HCT116 (cell line): ENCODE data around the gene FALEC. TPM values are rescaled to one million over a fixed set of nuclear protein-coding genes. Genes with fewer than 3 reads are reported as not detected.
"Not testable (repeated sequence)": the region's sequence is repeated elsewhere in the genome, so short reads cannot be mapped to it uniquely, and the experiment has no call there.

ENCODE experiments used
- ATAC-seq: fragments of 200-7000 bp; cut with Tn5 transposase; 2 replicates; pipeline ENCODE4 v1.9.1; 2020; ENCODE audit warnings: mild to moderate bottlenecking, moderate library complexity
- BruUV-seq: library from RNA; stranded (reverse); fragments of 400-500 nt; replicated peaks from 2 replicates; lab custom pipeline; 2021; lab: Mats Ljungman, UMichigan
- CTCF ChIA-PET: fragments of 300-600 bp; sonication (Branson Sonifier 250); formaldehyde crosslinking; loops from one replicate; lab custom pipeline; 2021; ENCODE audit warnings: antibody characterized with exemption; lab: Charles Lee
- POLR2A ChIA-PET: fragments of 300-600, 350-600 bp; sonication (Branson Sonifier 250); formaldehyde crosslinking; loops from one replicate; lab custom pipeline; 2021; ENCODE audit warnings: antibody characterized with exemption; lab: Charles Lee
- RAD21 ChIA-PET, 2 experiments: fragments of 300-600 bp; sonication (Branson Sonifier 250); formaldehyde crosslinking; loops; one replicate each; lab custom pipeline; 2023; ENCODE audit warnings: low total read pairs in 2 of 2; ENCODE audit not compliant: uncharacterized antibody in 2 of 2, unreplicated experiment in 2 of 2, low non-redundant PET in 1 of 2; lab: Charles Lee
- DNase-seq: peaks from one replicate; pipeline ENCODE4 v3.0.0-alpha.2; 2010; ENCODE audit warnings: low read depth, low spot score
- H2AFZ ChIP-seq: fragments of 200-600 bp; shearing (Covaris generic), sonication (generic); 2 replicates; pipeline ENCODE4 v1.6.1; 2017; ENCODE audit warnings: low read depth, mixed run types, mixed read lengths, antibody characterized with exemption, low read length; ENCODE audit not compliant: poor library complexity, severe bottlenecking
- H3K27ac ChIP-seq: 2 replicates; pipeline ENCODE4 v1.5.1; 2012; ENCODE audit warnings: low read depth, low read length
- H3K27me3 ChIP-seq: fragments of 200-600 bp; sonication (generic); 2 replicates; pipeline ENCODE4 v1.6.1; 2016; ENCODE audit warnings: mixed run types, low read length, mixed read lengths; ENCODE audit not compliant: insufficient read depth
- H3K36me3 ChIP-seq, 2 experiments: fragments of 200-500 bp in 1 of 2; fragments of 200-600 bp in 1 of 2; sonication (Bioruptor generic) in 1 of 2; sonication (generic) in 1 of 2; 2 replicates each; pipeline versions ENCODE4 v1.5.1 to v1.6.1; 2014 to 2016; ENCODE audit warnings: low read length in 2 of 2, inconsistent platforms in 1 of 2, mixed read lengths in 1 of 2, mixed run types in 1 of 2; ENCODE audit not compliant: insufficient read depth in 2 of 2, control insufficient read depth in 1 of 2
- H3K4me1 ChIP-seq, 2 experiments: fragments of 200-600 bp in 1 of 2; sonication (generic) in 1 of 2; 2 replicates each; pipeline versions ENCODE4 v1.5.1 to v1.6.1; 2012 to 2017; ENCODE audit warnings: low read length in 2 of 2, inconsistent platforms in 1 of 2, mild to moderate bottlenecking in 1 of 2, mixed read lengths in 1 of 2, mixed run types in 1 of 2, moderate library complexity in 1 of 2; ENCODE audit not compliant: insufficient read depth in 2 of 2, control insufficient read depth in 1 of 2
- H3K4me2 ChIP-seq: fragments of 200-600 bp; sonication (generic); 2 replicates; pipeline ENCODE4 v1.6.1; 2017; ENCODE audit warnings: mixed run types, low read length, mixed read lengths
- H3K4me3 ChIP-seq, 2 experiments: fragments of 200-600 bp in 1 of 2; sonication (generic) in 1 of 2; replicated peaks in 1 of 2; 2 replicates each; pipeline ENCODE4 v1.5.1; 2011 to 2016; ENCODE audit warnings: low read length in 2 of 2, control low read depth in 1 of 2, low read depth in 1 of 2, mild to moderate bottlenecking in 1 of 2, mixed read lengths in 1 of 2, mixed run types in 1 of 2
- H3K79me2 ChIP-seq: fragments of 200-600 bp; sonication (generic); 2 replicates; pipeline ENCODE4 v1.6.1; 2017; ENCODE audit warnings: mild to moderate bottlenecking, mixed run types, low read length, moderate library complexity, mixed read lengths; ENCODE audit not compliant: insufficient read depth
- H3K9ac ChIP-seq: fragments of 200-600 bp; sonication (generic); 2 replicates; pipeline ENCODE4 v1.6.1; 2016; ENCODE audit warnings: low read length, mixed read lengths
- H3K9me2 ChIP-seq: fragments of 200-600 bp; sonication (generic), shearing (Covaris generic); 2 replicates; pipeline ENCODE4 v1.6.1; 2017; ENCODE audit warnings: mixed run types, mild to moderate bottlenecking, moderate library complexity; ENCODE audit not compliant: insufficient read depth
- H3K9me3 ChIP-seq, 2 experiments: fragments of 200-500 bp in 1 of 2; fragments of 200-600 bp in 1 of 2; sonication (Bioruptor generic) in 1 of 2; sonication (generic) in 1 of 2; 2 replicates each; pipeline ENCODE4 v1.6.1; 2014 to 2017; ENCODE audit warnings: low read length in 2 of 2, mixed read lengths in 2 of 2, inconsistent platforms in 1 of 2, low read depth in 1 of 2, mild to moderate bottlenecking in 1 of 2, mixed run types in 1 of 2, moderate library complexity in 1 of 2; ENCODE audit not compliant: control insufficient read depth in 1 of 2, insufficient read depth in 1 of 2
- H4K20me1 ChIP-seq: fragments of 200-600 bp; sonication (generic), shearing (Covaris generic); 2 replicates; pipeline ENCODE4 v1.6.1; 2017; ENCODE audit warnings: mixed run types, mild to moderate bottlenecking, moderate library complexity; ENCODE audit not compliant: insufficient read depth
- CTCF ChIP-seq, 3 experiments: fragments of 200-600 bp in 1 of 3; sonication (generic) in 1 of 3; IDR thresholded peaks in 2 of 3; conservative IDR thresholded peaks in 1 of 3; 2 replicates each; pipeline ENCODE4 v1.5.1; 2012 to 2017; ENCODE audit warnings: low read depth in 2 of 3, low read length in 2 of 3, antibody characterized with exemption in 1 of 3, borderline replicate concordance in 1 of 3, control low read depth in 1 of 3, mild to moderate bottlenecking in 1 of 3, mixed read lengths in 1 of 3, mixed run types in 1 of 3, moderate library complexity in 1 of 3; ENCODE audit not compliant: insufficient read depth in 1 of 3
- EGR1 ChIP-seq: IDR thresholded peaks from 2 replicates; pipeline ENCODE4 v1.6.1; 2012; ENCODE audit warnings: low read depth
- EZH2phosphoT487 ChIP-seq: fragments of 200-600 bp; IDR thresholded peaks from 2 replicates; pipeline ENCODE4 v1.6.1; 2018; ENCODE audit warnings: antibody characterized with exemption, borderline replicate concordance
- JUND ChIP-seq: IDR thresholded peaks from 2 replicates; pipeline ENCODE4 v1.6.1; 2012
- POLR2A ChIP-seq: IDR thresholded peaks from 2 replicates; pipeline ENCODE4 v1.7.0; 2011; ENCODE audit warnings: borderline replicate concordance; ENCODE audit not compliant: insufficient read depth, insufficient read length; ENCODE audit errors: extremely low read depth
- POLR2AphosphoS5 ChIP-seq: IDR thresholded peaks from 2 replicates; pipeline ENCODE4 v1.6.1; 2011; ENCODE audit warnings: mild to moderate bottlenecking, low read depth, low read length, moderate library complexity
- RAD21 ChIP-seq: IDR thresholded peaks from 2 replicates; pipeline ENCODE4 v1.6.1; 2012; ENCODE audit warnings: low read depth, mild to moderate bottlenecking
- ZFX ChIP-seq: fragments of 450-650 bp; IDR thresholded peaks from 2 replicates; pipeline ENCODE4 v1.6.1; 2017
- ZNF274 ChIP-seq: fragments of 200-500 bp; sonication (Bioruptor generic); IDR thresholded peaks from 2 replicates; pipeline ENCODE4 v1.6.1; 2014; ENCODE audit warnings: mild to moderate bottlenecking, low read depth, low read length, inconsistent platforms
- intact Hi-C: fragments of 100-400 bp; cut with micrococcal nuclease; formaldehyde crosslinking; loops from 2 replicates; pipeline ENCODE4 v1.10.0; 2022
- total RNA-seq: library from RNA; stranded (reverse); gene quantifications from one replicate; pipeline ENCODE4 v1.2.1, GENCODE V29; 2021; ENCODE audit not compliant: unreplicated experiment
- TF ChIP-seq, protein P1 (sequence below): IDR thresholded peaks from 2 replicates; pipeline ENCODE4 v1.6.1; 2011; ENCODE audit warnings: mild to moderate bottlenecking, low read length, moderate library complexity; ENCODE audit not compliant: insufficient replicate concordance; ENCODE audit errors: extremely low read depth

FALEC gene
- total RNA-seq, 1 experiment from 2014 or later, result 0.59 TPM

DNA sequence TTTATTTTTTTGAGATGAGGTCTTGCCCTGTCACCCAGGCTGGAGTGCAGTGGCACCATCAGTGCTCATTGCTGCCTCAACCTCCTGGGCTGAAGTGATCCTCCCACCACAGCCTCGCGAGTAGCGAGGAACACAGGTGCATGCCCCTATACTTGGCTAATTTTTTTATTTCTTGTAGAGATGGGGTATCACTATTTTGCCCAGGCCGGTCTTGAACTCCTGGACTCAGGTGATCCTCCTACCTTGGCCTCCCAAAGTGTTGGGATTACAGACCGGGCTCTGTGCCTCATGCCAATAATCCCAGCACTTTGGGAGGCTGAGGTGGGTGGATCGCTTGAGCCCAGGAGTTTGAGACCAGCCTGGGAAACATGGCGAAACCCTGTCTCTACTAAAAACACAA is 65.9 kb downstream of the FALEC start:
- H3K27ac ChIP-seq, H3K9me2 ChIP-seq, DNase-seq, H3K9me3 ChIP-seq, intact Hi-C loops, BruUV-seq, RAD21 ChIA-PET, CTCF ChIA-PET, H2AFZ ChIP-seq, H3K27me3 ChIP-seq, H3K9ac ChIP-seq, H3K4me2 ChIP-seq, ATAC-seq, H3K4me3 ChIP-seq: not testable (repeated sequence)
- H3K36me3 ChIP-seq, result peaks cover 13 to 25% of the 10 kb centered on the region in 2 experiments
- POLR2A ChIA-PET, result interaction anchor here (3.4 kb wide), 1 partner anchor 17 kb away, joined by 18 read pairs; no protein-coding TSS in a partner anchor
- H3K4me1 ChIP-seq, result peaks cover 14 to 28% of the 10 kb centered on the region in 2 experiments
- peaks cover 26% of the 10 kb centered on the region for H4K20me1 ChIP-seq
- peaks cover 40% of the 10 kb centered on the region for H3K79me2 ChIP-seq

- H3K27ac ChIP-seq, H3K9me3 ChIP-seq, BruUV-seq, H3K4me2 ChIP-seq, CTCF ChIA-PET, H2AFZ ChIP-seq, H3K27me3 ChIP-seq, DNase-seq, RAD21 ChIA-PET, H3K4me3 ChIP-seq, H3K9me2 ChIP-seq, ATAC-seq, intact Hi-C loops, H3K9ac ChIP-seq, POLR2A ChIA-PET: not testable (repeated sequence)
- peaks cover 8 to 20% of the 10 kb centered on the region in 2 experiments for H3K36me3 ChIP-seq
- peaks cover 35% of the 10 kb centered on the region for H3K79me2 ChIP-seq
- peaks cover 11 to 23% of the 10 kb centered on the region in 2 experiments for H3K4me1 ChIP-seq
- peaks cover 21% of the 10 kb centered on the region; the same call in 1 of the 2 replicates for H4K20me1 ChIP-seq
Observed at GRCh38 chr1:150581962-150582361, 66.4 kb downstream of the FALEC start.

DNA sequence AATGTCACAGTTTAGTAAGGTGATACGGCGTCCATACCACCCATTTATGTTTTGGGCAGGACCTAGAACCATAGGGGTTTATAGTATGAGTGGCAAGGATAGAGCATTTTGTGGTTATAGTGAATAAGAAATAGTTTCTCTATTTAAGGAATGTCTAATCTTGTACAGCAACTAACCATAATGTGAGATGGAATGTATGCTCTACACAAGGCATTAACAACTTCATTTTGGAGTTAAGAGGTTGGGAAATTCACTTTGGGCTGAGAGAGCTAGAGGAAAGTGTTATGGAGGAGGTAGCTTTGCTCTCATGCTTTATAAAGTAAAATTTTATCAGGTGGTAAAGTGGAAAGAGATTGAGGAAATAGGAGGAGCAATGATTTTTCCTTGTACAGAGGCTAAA is 66.8 kb downstream of the FALEC start:
- H4K20me1 ChIP-seq, result peaks cover 17% of the 10 kb centered on the region; the same call in 1 of the 2 replicates
- no peaks in the 10 kb centered on the region for H3K9me2 ChIP-seq
- H3K9me3 ChIP-seq, result no peaks in the 10 kb centered on the region
- RAD21 ChIA-PET, result no interaction called here
- ATAC-seq (no peak), DNase-seq (no peak)
- H3K4me2 ChIP-seq, result no peak overlapping the region
- no TSS peak for BruUV-seq
- POLR2A ChIA-PET, result no interaction called here
- H2AFZ ChIP-seq, result no peak overlapping the region
- intact Hi-C loops, result no loop called here
- H3K27me3 ChIP-seq, result no peaks in the 10 kb centered on the region
- H3K36me3 ChIP-seq, result peaks cover 3 to 16% of the 10 kb centered on the region in 2 experiments
- no peak overlapping the region for H3K4me3 ChIP-seq
- H3K4me1 ChIP-seq, result peaks cover 7 to 19% of the 10 kb centered on the region in 2 experiments
- H3K79me2 ChIP-seq, result peaks cover 31% of the 10 kb centered on the region
- H3K9ac ChIP-seq, result no peak overlapping the region
- CTCF ChIA-PET, result no interaction called here
- H3K27ac ChIP-seq, result no peak overlapping the region
- TF ChIP-seq EZH2phosphoT487, result no peak
- no peak for TF ChIP-seq POLR2AphosphoS5
- TF ChIP-seq, protein P1, sequence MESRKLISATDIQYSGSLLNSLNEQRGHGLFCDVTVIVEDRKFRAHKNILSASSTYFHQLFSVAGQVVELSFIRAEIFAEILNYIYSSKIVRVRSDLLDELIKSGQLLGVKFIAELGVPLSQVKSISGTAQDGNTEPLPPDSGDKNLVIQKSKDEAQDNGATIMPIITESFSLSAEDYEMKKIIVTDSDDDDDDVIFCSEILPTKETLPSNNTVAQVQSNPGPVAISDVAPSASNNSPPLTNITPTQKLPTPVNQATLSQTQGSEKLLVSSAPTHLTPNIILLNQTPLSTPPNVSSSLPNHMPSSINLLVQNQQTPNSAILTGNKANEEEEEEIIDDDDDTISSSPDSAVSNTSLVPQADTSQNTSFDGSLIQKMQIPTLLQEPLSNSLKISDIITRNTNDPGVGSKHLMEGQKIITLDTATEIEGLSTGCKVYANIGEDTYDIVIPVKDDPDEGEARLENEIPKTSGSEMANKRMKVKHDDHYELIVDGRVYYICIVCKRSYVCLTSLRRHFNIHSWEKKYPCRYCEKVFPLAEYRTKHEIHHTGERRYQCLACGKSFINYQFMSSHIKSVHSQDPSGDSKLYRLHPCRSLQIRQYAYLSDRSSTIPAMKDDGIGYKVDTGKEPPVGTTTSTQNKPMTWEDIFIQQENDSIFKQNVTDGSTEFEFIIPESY, result no peak
- TF ChIP-seq CTCF (IDR thresholded peaks at IDR 0.05 in 2 of 3, conservative IDR thresholded peaks at IDR 0.05 in 1 of 3; ENCODE audit: borderline replicate concordance in 1 of 3, insufficient read depth in 1 of 3, low read depth in 2 of 3, low read length in 2 of 3), result no peak
- no peak for TF ChIP-seq JUND
- TF ChIP-seq POLR2A, result no peak
- no peak for TF ChIP-seq EGR1
- TF ChIP-seq RAD21, result no peak
- TF ChIP-seq ZNF274, result no peak
- TF ChIP-seq ZFX, result no peak
